ENCODE measurements around the gene EIF4H. TPM values are rescaled to one million over a fixed set of nuclear protein-coding genes. Genes with fewer than 3 reads are reported as not detected.
"Not testable (repeated sequence)": the region's sequence is repeated elsewhere in the genome, so short reads cannot be mapped to it uniquely, and the experiment has no call there.

The EIF4H gene
- total RNA-seq, 1 donor from 2014 or later, result 538 TPM

DNA sequence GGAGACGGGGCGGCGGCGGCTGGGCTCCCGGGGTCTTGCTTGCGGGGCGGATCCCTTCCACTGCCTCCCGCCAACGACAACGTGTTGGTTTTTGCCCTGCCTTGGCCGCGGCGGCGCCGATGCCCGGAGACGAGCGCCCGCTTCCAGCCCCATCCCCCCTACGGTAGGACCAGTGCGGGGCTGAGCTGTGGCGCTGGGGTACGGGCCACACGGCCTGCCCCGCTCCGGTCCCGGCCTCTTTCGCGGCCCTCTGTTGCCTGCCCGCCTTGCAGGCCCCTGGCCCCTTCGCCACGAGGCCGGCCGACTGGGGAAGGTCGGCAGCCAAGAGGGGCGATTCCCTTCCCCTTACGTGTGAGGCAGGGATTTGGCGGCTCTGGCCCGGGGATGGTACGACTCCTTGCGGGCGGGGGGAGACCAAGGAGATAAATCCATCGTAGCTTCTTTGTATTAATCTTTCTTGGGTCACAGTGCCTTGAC is 488 bp downstream of the EIF4H start:
- DNase-seq (ENCODE audit: low read depth, low spot score), result no peak

- DNase-seq (ENCODE audit: low read depth, low spot score), result no peak
These were observed 1.2 kb downstream of the EIF4H start for GRCh38 chr7:74175340-74175739.

DNA sequence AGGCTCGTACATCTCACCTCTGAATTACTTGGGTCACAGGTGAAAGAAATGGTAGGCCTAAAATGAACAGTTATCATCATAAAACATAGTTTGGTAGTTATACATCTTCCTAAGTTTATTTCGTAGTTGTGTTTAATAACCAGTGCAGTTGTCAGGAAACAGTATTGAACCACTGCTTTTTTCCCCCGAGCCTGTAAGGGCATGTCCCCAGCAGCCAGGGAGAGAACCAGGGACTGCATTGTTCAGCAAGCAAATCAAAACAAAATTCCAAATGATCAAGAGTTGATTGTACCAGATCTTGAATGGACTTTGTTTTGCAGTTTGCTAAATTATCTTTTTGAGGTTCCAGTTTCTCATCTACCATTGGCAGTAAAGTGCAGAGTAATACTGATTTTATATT is 2.4 kb downstream of the EIF4H start:
- DNase-seq (ENCODE audit: low read depth, low spot score), result no peak

DNA sequence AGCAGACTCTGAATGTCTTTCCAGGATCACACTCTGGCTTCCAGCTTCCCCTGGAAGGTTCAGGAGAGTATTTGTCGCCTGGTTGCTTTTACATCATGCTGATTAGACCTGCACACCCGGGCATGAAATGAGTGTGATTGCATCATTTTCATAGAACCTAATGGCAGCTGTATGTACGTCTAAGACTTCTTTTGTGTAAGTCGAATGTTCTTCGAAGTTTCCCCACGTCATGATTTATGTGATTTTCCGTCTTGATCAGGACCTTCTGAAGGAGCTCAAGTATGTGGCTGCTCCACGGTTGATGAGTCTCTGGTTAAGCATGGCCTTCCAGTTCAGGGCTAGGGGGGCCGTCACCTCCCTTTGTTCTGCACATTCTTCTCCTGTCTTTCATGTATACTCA is 4.5 kb downstream of the EIF4H start:
- no peak for DNase-seq (ENCODE audit: low read depth, low spot score)

DNA sequence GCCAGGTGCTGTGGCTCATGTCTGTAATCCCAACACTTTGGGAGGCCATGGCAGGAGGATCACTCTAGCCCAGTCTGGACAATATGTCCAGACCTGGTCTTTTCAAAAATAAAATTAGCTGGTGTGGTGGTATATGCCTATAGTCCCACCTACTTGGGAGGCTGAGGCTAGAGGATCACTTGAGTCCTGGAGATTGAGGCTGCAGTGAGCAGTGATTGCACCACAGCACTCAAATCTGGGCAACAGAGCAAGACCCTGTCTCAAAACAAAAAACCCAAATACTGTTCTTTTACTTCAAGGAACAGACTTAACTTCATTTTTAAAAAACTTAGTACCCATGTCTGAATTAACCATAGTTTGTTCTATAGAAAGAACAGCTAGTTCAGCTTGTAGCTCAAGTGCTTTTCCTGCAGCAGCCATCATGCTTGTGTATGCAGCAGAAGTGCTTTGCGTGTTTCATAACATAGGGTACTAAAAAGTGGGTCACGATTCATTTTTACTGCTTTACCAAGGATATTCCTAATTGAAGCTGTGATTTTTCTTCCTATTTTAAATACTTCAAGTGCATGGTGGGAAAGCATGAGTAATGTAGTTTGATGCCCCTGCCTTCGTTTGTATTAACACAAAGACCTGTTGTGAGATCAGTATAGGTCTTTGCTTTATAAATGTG is 5.9 kb downstream of the EIF4H start:
- no peak for DNase-seq (ENCODE audit: low read depth, low spot score)

DNA sequence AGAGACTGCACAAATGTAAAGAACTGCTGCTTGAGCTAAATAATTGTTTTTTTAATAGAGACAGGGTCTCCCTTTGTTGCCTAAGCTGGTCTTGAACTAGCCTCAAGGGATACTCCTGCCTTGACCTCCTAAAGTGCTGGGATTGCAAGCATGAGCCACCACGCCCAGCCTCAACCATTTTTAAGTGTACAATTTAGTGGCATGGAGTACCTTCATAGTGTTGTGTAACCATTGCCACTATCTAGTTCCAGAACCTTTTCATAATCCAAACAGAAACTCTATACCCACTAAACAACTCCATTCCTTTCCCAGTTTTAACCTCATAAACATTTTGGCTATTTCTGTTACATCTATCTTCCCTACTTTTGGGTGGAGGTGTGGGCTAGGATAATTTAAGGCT is 6.7 kb downstream of the EIF4H start:
- DNase-seq (ENCODE audit: low read depth, low spot score), result no peak

GRCh38 chr7:74181821-74182220 is 7.7 kb downstream of the EIF4H start:
- DNase-seq (ENCODE audit: low read depth, low spot score), result no peak

DNA sequence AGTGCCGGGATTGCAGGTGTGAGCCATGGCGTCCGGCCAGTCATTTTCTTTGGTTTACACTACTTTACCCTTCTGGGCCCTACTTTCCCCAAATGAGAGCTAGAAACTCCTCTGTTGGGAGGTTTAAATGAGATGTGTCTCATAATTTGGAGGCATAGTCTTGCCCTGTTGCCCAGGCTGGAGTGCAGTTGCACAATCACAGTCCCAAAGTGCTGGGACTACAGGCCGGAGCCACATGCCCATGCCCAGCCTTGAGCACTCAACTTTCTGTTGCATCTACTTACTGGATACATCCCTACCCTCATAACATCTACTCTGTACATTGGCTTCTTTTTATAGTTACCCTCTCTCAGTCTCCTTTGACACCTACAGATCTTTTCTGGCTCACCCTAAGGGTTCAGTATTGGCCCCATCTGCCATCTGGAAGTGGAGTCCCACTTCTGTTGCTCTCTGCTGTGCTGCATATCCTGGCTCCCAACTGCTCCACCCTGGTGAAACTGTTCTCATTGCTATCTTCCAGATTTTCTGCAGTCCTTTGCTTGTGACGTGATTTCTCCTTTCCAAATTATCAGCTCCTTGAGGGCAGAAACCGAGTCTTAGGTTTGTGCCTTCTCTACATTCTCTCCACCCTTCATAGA is 8.4 kb downstream of the EIF4H start:
- no peak for DNase-seq (ENCODE audit: low read depth, low spot score)

- DNase-seq (ENCODE audit: low read depth, low spot score), result no peak
These were observed 9.0 kb downstream of the EIF4H start for GRCh38 chr7:74183142-74183541.

- no peak for DNase-seq (ENCODE audit: low read depth, low spot score)
These were observed 9.7 kb downstream of the EIF4H start for GRCh38 chr7:74183653-74184450.

GRCh38 chr7:74185016-74185415 is 10.9 kb downstream of the EIF4H start:
- no peak for DNase-seq (ENCODE audit: low read depth, low spot score)

DNA sequence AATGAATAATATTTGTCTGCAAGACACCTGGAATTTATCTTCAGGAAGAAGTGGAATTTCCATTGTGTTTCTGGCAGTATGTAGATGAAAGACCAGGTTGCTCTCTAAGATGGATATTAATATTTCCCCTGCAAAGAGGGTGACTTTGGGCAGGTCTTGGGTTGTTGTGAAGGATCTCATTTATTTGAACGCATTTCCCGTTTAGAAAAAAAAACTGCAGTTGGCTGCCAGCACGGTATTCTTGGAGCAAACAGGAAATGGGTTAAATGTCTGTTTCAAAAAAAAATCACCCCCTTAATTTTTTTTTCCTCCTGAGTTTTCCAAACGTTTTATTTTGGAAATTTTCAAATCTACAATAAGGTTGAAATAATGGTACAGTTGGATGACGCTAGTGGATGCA is 11.5 kb downstream of the EIF4H start:
- DNase-seq (ENCODE audit: low read depth, low spot score), result no peak

DNA sequence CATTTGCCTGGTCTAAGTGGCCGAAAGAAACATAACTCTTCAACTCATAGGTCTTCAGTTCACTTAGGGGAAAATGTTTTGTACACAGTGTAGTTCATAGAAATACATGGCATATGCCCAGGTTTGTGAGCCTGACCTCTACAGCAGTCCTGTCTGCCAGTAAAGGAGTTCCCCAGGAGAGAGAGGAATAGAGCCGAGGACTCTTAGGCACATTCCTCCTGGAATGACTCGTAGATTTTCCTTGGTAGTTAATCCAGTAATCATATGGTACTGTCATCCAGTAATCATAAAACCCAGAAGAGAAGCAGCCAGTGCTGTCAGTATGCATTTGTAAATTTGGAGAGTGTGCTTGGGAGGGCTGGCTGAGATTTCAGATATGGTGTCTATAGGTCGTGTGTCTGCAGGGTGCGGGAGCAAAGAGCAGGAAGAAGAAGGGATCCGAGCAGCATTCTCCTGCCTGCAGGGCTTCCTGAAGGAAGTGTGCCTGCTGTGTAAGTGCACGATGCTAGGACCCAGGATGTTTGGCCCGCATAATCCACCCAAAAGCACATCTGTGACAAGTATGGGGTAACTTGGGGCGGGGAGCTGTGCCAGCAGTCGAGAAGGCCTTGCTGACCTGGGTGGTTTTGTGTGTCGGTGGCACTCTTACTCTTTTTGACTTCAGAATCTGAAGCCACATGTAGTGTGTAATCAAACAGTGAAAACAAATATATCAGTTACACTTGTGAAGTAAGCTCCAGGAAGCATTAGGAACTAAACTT is 13.9 kb downstream of the EIF4H start:
- DNase-seq (ENCODE audit: low read depth, low spot score), result no peak

DNA sequence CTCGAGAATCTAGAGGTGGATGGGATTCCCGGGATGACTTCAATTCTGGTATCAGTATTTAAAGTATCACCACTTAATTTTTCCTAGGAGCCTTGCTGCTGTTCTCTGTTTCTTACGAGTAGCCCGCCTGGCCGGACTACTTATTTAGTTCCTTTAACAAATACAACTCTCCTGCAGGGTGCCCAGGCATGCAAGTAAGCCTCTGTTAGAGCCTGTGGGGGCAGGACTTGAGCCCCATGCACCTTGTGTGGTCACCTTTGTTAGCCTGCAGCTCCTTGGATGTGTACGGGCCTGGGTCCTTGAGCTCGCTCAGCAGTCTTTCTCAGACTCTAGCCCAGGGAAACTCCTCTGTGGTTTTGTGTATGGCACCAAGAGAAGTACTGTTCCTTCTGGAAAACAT is 16.1 kb downstream of the EIF4H start:
- no peak for DNase-seq (ENCODE audit: low read depth, low spot score)

GRCh38 chr7:74191231-74191630 is 17.1 kb downstream of the EIF4H start:
- no peak for DNase-seq (ENCODE audit: low read depth, low spot score)

DNA sequence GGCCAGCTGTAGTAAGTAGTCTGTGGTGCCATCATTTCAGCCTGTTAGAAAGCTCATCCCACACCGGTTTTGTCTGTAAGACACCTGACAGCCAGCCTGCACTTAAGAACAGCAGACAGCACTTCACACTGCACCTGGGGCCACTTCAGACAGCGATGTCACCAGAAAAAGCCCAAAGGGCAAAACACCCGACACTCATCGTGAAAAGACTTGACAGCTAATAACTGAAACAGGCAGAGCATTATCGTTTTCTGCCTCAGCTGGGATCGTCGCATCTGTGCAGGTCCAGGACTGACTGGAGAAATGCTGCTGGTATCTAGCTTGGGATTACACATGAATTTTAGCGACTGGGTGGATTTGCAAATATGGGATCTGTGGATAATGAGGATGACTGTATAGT is 18.9 kb downstream of the EIF4H start:
- DNase-seq (ENCODE audit: low read depth, low spot score), result no peak

DNA sequence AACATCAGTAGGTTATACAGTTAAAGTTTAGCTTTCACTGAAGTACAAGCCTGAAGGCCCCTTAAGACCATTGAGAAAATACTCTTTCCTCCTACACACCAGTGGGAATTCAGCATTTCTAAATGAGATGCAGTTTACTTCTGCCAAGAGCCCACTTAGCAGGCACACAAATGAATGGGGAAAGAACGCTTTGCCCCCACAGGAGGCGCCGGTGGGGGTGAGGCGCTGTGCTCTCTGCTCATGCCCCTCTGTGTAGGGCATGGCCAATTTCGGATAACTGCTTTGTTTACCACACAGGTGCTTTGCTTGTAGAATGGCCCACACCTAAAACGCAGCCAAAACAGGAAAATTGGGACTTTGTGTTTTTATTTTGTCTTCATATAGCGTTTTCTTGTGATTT is 19.8 kb downstream of the EIF4H start:
- no peak for DNase-seq (ENCODE audit: low read depth, low spot score)

- DNase-seq (ENCODE audit: low read depth, low spot score), result no peak
These were observed 20.5 kb downstream of the EIF4H start for GRCh38 chr7:74194686-74195085.

GRCh38 chr7:74195139-74195860 is 21.1 kb downstream of the EIF4H start:
- DNase-seq (ENCODE audit: low read depth, low spot score), result not testable (repeated sequence)

DNA sequence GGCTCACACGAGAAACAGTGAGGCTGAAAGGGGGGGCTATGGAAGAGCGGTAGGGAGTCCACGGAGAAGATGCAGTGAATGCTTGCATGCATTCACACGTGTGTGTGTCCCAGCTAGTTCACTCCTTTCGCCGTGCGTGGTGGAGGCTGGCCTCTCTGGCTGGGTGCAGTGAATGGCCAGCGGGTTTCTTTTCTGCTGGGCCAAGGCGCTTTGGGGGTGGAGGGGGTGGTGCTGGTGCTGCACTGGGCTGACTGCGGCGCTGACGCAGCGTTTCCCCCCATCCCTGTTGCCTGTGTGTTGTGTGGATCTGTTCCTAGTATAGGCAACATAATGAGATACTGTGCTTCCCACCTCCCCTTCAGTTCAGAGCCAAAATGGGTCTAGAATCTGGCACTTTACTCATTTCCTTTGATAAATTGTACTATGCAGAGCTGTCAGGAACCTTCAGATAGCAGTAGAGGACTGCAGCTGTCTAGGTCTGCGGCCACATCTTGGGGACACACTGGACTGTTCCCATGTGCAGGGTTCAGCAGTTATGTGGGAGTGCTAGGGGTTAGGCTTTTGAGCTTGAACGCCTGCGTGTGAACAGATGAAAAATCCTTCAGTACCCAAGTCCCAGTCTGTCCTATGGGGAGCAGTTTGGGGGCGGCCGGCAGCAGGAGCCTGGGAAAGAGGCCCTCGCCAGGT is 22.0 kb downstream of the EIF4H start:
- not testable (repeated sequence) for DNase-seq (ENCODE audit: low read depth, low spot score)

All from pulmonary artery endothelial cell (primary cell).